HepG2 (cell line): ENCODE data around the gene LAMB4. TPM values are rescaled to one million over a fixed set of nuclear protein-coding genes. Genes with fewer than 3 reads are reported as not detected.

Source experiments
- ATAC-seq: fragments of 200-7000 bp; cut with Tn5 transposase; 3 replicates; pipeline ENCODE4 v1.9.1; 2020; ENCODE audit warnings: mild to moderate bottlenecking, moderate library complexity
- BruUV-seq: library from RNA; stranded (reverse); fragments of 400-500 nt; replicated peaks from 2 replicates; lab custom pipeline; 2021; lab: Mats Ljungman, UMichigan
- CTCF ChIA-PET: fragments of 300-600 bp; formaldehyde crosslinking; extraction: SDS; loops from one replicate; lab custom pipeline; 2021; ENCODE audit warnings: low total read pairs, inconsistent platforms, low intra/inter-chr PET ratio; lab: Yijun Ruan, JAX
- POLR2A ChIA-PET: fragments of 350-600 bp; sonication (Branson Sonifier 250); formaldehyde crosslinking; loops from one replicate; lab custom pipeline; 2020; ENCODE audit warnings: antibody characterized with exemption, inconsistent platforms; lab: Yijun Ruan, JAX
- DNase-seq: peaks from one replicate; pipeline ENCODE4 v3.0.0-alpha.2; 2015; ENCODE audit warnings: low spot score
- FAIRE-seq: peaks from 3 replicates; lab custom pipeline; 2011; peaks lifted over from hg19 to GRCh38; lab: Jason Lieb, UNC
- H2AFZ ChIP-seq: one replicate; pipeline ENCODE4 v1.6.1; 2011; ENCODE audit warnings: low read length, inconsistent platforms
- H3K27ac ChIP-seq: fragments of 300-600 bp; 3 replicates; pipeline ENCODE4 v1.8.0; 2011; ENCODE audit warnings: mixed run types, mild to moderate bottlenecking, mixed read lengths, low read length, inconsistent platforms; ENCODE audit not compliant: insufficient read depth; ENCODE audit errors: extremely low read length
- H3K27me3 ChIP-seq, 2 experiments: fragments of 200-600 bp in 1 of 2; 2 replicates in 1 of 2; 3 replicates in 1 of 2; pipeline versions ENCODE4 v1.6.0 to v1.8.0; 2011; ENCODE audit warnings: low read length in 2 of 2, mild to moderate bottlenecking in 2 of 2, moderate library complexity in 2 of 2, inconsistent platforms in 1 of 2; ENCODE audit not compliant: insufficient read depth in 2 of 2, control insufficient read depth in 1 of 2
- H3K36me3 ChIP-seq, 2 experiments: fragments of 200-600 bp in 1 of 2; replicated peaks in 1 of 2; 2 replicates in 1 of 2; 3 replicates in 1 of 2; pipeline versions ENCODE4 v1.5.1 to v1.8.0; 2011; ENCODE audit warnings: low read length in 2 of 2, inconsistent platforms in 1 of 2; ENCODE audit not compliant: insufficient read depth in 2 of 2, control insufficient read depth in 1 of 2
- H3K4me1 ChIP-seq: 2 replicates; pipeline ENCODE4 v1.5.1; 2012; ENCODE audit warnings: low read length, inconsistent platforms; ENCODE audit not compliant: insufficient read depth
- H3K4me2 ChIP-seq: 2 replicates; pipeline ENCODE4 v1.6.0; 2011; ENCODE audit warnings: low read depth, low read length, inconsistent platforms
- H3K4me3 ChIP-seq, 3 experiments: fragments of 200-600 bp in 1 of 3; sonication (generic), shearing (Covaris generic) in 1 of 3; replicated peaks in 1 of 3; 2 replicates each; pipeline ENCODE4 v1.5.1; 2011 to 2016; ENCODE audit warnings: low read length in 3 of 3, inconsistent platforms in 2 of 3, low read depth in 2 of 3, mild to moderate bottlenecking in 2 of 3, control low read depth in 1 of 3, mixed read lengths in 1 of 3; ENCODE audit not compliant: insufficient read depth in 1 of 3
- H3K79me2 ChIP-seq: one replicate; pipeline ENCODE4 v1.6.1; 2011; ENCODE audit warnings: low read length, inconsistent platforms; ENCODE audit not compliant: insufficient read depth
- H3K9ac ChIP-seq: 2 replicates; pipeline ENCODE4 v1.6.0; 2011; ENCODE audit warnings: mild to moderate bottlenecking, low read depth, low read length, inconsistent platforms; ENCODE audit not compliant: insufficient read depth
- H3K9me3 ChIP-seq: 2 replicates; pipeline ENCODE4 v1.5.1; 2012; ENCODE audit warnings: mild to moderate bottlenecking, low read length
- H4K20me1 ChIP-seq: 2 replicates; pipeline ENCODE4 v1.6.0; 2011; ENCODE audit warnings: inconsistent platforms, mild to moderate bottlenecking, low read length, moderate library complexity; ENCODE audit not compliant: insufficient read depth
- ATF4 ChIP-seq, 2 experiments: fragments of 450-650 bp in 1 of 2; sonication (generic) in 1 of 2; formaldehyde crosslinking; IDR thresholded peaks; 2 replicates each; pipeline versions ENCODE4 v1.5.0 to v1.8.0; 2020 to 2022; ENCODE audit warnings: mild to moderate bottlenecking in 1 of 2, missing genetic modification reagents in 1 of 2
- ATF7 ChIP-seq, 2 experiments: fragments of 450-650 bp in 1 of 2; sonication (generic) in 1 of 2; formaldehyde crosslinking in 1 of 2; IDR thresholded peaks; 2 replicates each; pipeline versions ENCODE4 v1.4.0 to v1.6.1; 2016 to 2020; ENCODE audit warnings: antibody characterized with exemption in 1 of 2, mild to moderate bottlenecking in 1 of 2, missing genetic modification reagents in 1 of 2
- CBX1 ChIP-seq: IDR thresholded peaks from one replicate; pipeline ENCODE4 v1.6.1; 2016; ENCODE audit warnings: antibody characterized with exemption, low read depth
- ERF ChIP-seq: IDR thresholded peaks from 2 replicates; pipeline ENCODE4 v1.6.1; 2018; ENCODE audit warnings: missing biosample characterization, missing genetic modification reagents
- FOXJ3 ChIP-seq: sonication (generic); formaldehyde crosslinking; IDR thresholded peaks from 2 replicates; pipeline ENCODE4 v1.4.0; 2020; ENCODE audit warnings: missing genetic modification reagents, mild to moderate bottlenecking, borderline replicate concordance
- GATAD1 ChIP-seq: IDR thresholded peaks from 2 replicates; pipeline ENCODE4 v1.6.1; 2016; ENCODE audit warnings: missing genetic modification reagents, missing compliant biosample characterization
- MXD3 ChIP-seq: IDR thresholded peaks from 2 replicates; pipeline ENCODE4 v1.6.1; 2016; ENCODE audit warnings: mild to moderate bottlenecking, missing biosample characterization, missing genetic modification reagents
- SMAD3 ChIP-seq: sonication (generic); formaldehyde crosslinking; IDR thresholded peaks from 2 replicates; pipeline ENCODE4 v1.4.0; 2020; ENCODE audit warnings: missing genetic modification reagents
- SRF ChIP-seq: IDR thresholded peaks from 2 replicates; pipeline ENCODE4 v1.6.1; 2011; ENCODE audit warnings: mild to moderate bottlenecking, low read depth, low read length, moderate library complexity
- WGBS: methylation state at CpG from one replicate; pipeline ENCODE4 v1.1.6; 2017; ENCODE audit warnings: low lambda C conversion rate; 5-methylcytosine and 5-hydroxymethylcytosine counted together
- in situ Hi-C: cut with HindIII; loops from 2 replicates; pipeline ENCODE4 v1.10.0; 2017; ENCODE audit warnings: low pct_unique_long_range_greater_than_20kb; ENCODE audit not compliant: extremely low pct_ligation_motif_present
- intact Hi-C: fragments of 100-400 bp; cut with micrococcal nuclease; formaldehyde crosslinking; loops from one replicate; pipeline ENCODE4 v1.10.0; 2022; ENCODE audit not compliant: unreplicated experiment
- polyA plus RNA-seq, 8 experiments: library from polyadenylated mRNA; depleted of rRNA in 3 of 8; stranded (reverse) in 7 of 8; unstranded in 1 of 8; fragments of >200 nt; fragmentation: Illumina TruSeq in 4 of 8; extraction: Trizol in 4 of 8; gene quantifications; 2 replicates each; pipeline versions ENCODE4 v1.2.1 to v1.2.3, GENCODE V29; 2011 to 2016; ENCODE audit warnings: low read depth in 4 of 8, missing spikeins in 1 of 8, mixed read lengths in 1 of 8; ENCODE audit not compliant: insufficient read depth in 1 of 8
- total RNA-seq, 5 experiments: library from RNA; depleted of rRNA; stranded (reverse); fragments of >200 nt; fragmentation: Illumina TruSeq; extraction: Trizol; gene quantifications; 2 replicates each; pipeline ENCODE4 v1.2.3, GENCODE V29; 2016; ENCODE audit warnings: low read depth in 1 of 5

Gene LAMB4
- total and polyA plus RNA-seq, 2 of the 13 experiments (the other 11 are each of a cell fraction or from before 2014, with no cell fraction given) = 0.05 TPM; not detected in 1

- H3K9ac ChIP-seq = no peak overlapping the region
- DNase-seq = no peak
- no peak for FAIRE-seq
- TF ChIP-seq ATF7 (IDR thresholded peaks at IDR 0.05) (no peak), ATF7 (CRISPR knock-in tag; IDR thresholded peaks at IDR 0.05) (no peak), ATF4 (CRISPR knock-in tag; IDR thresholded peaks at IDR 0.05) (no peak), MXD3 (CRISPR knock-in tag) (no peak), SMAD3 (CRISPR knock-in tag) (no peak), FOXJ3 (no peak), CBX1 (no peak), SRF (no peak), GATAD1 (CRISPR knock-in tag) (no peak), ERF (CRISPR knock-in tag) (no peak)
- 61% methylated on average over 3 of the region's 3 CpGs for WGBS
- H3K4me3 ChIP-seq = no peak overlapping the region
- peaks cover 0 to 6% of the 10 kb centered on the region in 2 experiments; a peak in 2 of 5 replicates for H3K27me3 ChIP-seq
- no peak overlapping the region for H3K4me2 ChIP-seq
- no peak overlapping the region for H3K27ac ChIP-seq
- no peaks in the 10 kb centered on the region for H3K4me1 ChIP-seq
- no peaks in the 10 kb centered on the region for H3K36me3 ChIP-seq
- no peak overlapping the region for H2AFZ ChIP-seq
- no peak for ATAC-seq
- H3K9me3 ChIP-seq = no peaks in the 10 kb centered on the region
- CTCF ChIA-PET = no interaction called here
- intact Hi-C loops (no loop called here), in situ Hi-C loops (no loop called here)
- no TSS peak for BruUV-seq
- POLR2A ChIA-PET = no interaction called here
- no peaks in the 10 kb centered on the region for H4K20me1 ChIP-seq
- no peaks in the 10 kb centered on the region for H3K79me2 ChIP-seq
Observed at GRCh38 chr7:108128514-108128913, 1.6 kb downstream of the LAMB4 start.
